ENCODE data around the gene BCAN.

BCAN gene

DNA sequence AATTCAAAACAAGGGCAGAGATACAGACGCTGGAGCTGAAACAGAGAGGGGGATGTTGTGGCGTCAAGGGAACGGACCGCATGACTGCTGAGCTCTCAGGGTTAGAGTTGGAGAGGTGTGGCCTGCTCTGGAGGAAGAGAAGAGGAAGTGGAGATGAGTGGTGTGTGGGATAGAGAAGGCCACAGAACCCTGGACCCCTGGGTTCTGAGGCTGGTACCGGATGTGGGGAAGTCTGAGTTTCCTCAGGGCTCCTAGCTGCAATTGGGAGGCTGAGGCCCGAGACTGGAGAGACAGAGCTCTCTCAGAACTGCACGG, 1.8 kb downstream of the BCAN start:
- no peak overlapping the region for H3K4me2 ChIP-seq (ENCODE audit: low read length)
- H3K9me3 ChIP-seq (ENCODE audit: control insufficient read depth, insufficient read depth, low read length) = no peaks in the 10 kb centered on the region
- H3K9me2 ChIP-seq (replicated peaks; ENCODE audit: control insufficient read depth, low read length) = no peaks in the 10 kb centered on the region
- 0 out of 2 replicates have a peak, but pooled peaks cover 2% of the 10 kb centered on the region for H4K20me1 ChIP-seq (ENCODE audit: control insufficient read depth, insufficient read depth, low read depth, low read length)
- H3K4me1 ChIP-seq (ENCODE audit: control insufficient read depth, low read length) = peaks cover 8% of the 10 kb centered on the region
- H3K36me3 ChIP-seq (ENCODE audit: control insufficient read depth, low read length) = no peaks in the 10 kb centered on the region
- H3K4me3 ChIP-seq (ENCODE audit: low read length) = no peak overlapping the region
- H3K27ac ChIP-seq (ENCODE audit: low read depth, low read length) = no peak overlapping the region
- H3F3A ChIP-seq (ENCODE audit: control insufficient read depth, insufficient read depth) = no peaks in the 10 kb centered on the region
- no peaks in the 10 kb centered on the region for H3K79me2 ChIP-seq (ENCODE audit: control insufficient read depth, low read length)
- H3K27me3 ChIP-seq (ENCODE audit: control insufficient read depth, low read length) = peaks cover 72% of the 10 kb centered on the region
- no peak for TF ChIP-seq EZH2phosphoT487 (IDR thresholded peaks at IDR 0.05; ENCODE audit: borderline replicate concordance, low read length)
- TF ChIP-seq, protein P1, sequence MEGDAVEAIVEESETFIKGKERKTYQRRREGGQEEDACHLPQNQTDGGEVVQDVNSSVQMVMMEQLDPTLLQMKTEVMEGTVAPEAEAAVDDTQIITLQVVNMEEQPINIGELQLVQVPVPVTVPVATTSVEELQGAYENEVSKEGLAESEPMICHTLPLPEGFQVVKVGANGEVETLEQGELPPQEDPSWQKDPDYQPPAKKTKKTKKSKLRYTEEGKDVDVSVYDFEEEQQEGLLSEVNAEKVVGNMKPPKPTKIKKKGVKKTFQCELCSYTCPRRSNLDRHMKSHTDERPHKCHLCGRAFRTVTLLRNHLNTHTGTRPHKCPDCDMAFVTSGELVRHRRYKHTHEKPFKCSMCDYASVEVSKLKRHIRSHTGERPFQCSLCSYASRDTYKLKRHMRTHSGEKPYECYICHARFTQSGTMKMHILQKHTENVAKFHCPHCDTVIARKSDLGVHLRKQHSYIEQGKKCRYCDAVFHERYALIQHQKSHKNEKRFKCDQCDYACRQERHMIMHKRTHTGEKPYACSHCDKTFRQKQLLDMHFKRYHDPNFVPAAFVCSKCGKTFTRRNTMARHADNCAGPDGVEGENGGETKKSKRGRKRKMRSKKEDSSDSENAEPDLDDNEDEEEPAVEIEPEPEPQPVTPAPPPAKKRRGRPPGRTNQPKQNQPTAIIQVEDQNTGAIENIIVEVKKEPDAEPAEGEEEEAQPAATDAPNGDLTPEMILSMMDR (IDR thresholded peaks at IDR 0.05; ENCODE audit: low read depth, low read length, poor library complexity, severe bottlenecking) = no peak

GRCh38 chr1:156644146-156644545, 2.2 kb downstream of the BCAN start:
- no peak for TF ChIP-seq EZH2phosphoT487 (IDR thresholded peaks at IDR 0.05; ENCODE audit: borderline replicate concordance, low read length)
- TF ChIP-seq, protein P1 (IDR thresholded peaks at IDR 0.05; ENCODE audit: low read depth, low read length, poor library complexity, severe bottlenecking) = no peak
- no peak overlapping the region for H3K4me3 ChIP-seq (ENCODE audit: low read length)

DNA sequence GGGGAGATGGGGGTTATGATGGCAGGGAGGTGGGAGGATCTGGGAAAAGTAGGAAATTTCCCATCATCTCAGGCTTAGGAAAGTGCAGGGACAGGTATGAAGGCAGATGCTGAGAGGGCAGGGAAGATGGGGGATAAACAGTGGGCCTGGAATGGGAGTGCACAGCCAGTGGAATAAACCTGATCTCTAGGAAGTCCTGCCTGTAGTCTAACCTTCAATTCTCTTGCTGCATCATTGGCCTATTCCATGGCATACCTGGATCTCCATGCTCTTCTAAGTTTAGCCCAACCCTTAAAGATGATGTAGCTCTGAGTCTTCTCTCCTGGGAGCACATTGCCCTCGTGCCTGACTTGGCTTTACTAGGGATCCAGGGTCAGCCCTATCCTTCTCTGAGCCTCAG, 2.7 kb downstream of the BCAN start:
- no peaks in the 10 kb centered on the region for H3K9me3 ChIP-seq (ENCODE audit: control insufficient read depth, insufficient read depth, low read length)
- peaks cover 8% of the 10 kb centered on the region for H3K4me1 ChIP-seq (ENCODE audit: control insufficient read depth, low read length)
- H3K27me3 ChIP-seq (ENCODE audit: control insufficient read depth, low read length) = peaks cover 72% of the 10 kb centered on the region
- TF ChIP-seq EZH2phosphoT487 (IDR thresholded peaks at IDR 0.05; ENCODE audit: borderline replicate concordance, low read length) = no peak
- TF ChIP-seq, protein P1 (IDR thresholded peaks at IDR 0.05; ENCODE audit: low read depth, low read length, poor library complexity, severe bottlenecking) = no peak
- H3K4me3 ChIP-seq (ENCODE audit: low read length) = no peak overlapping the region
- no peaks in the 10 kb centered on the region for H3K36me3 ChIP-seq (ENCODE audit: control insufficient read depth, low read length)
- H3K79me2 ChIP-seq (ENCODE audit: control insufficient read depth, low read length) = no peaks in the 10 kb centered on the region
- no peak overlapping the region for H3K27ac ChIP-seq (ENCODE audit: low read depth, low read length)
- no peaks in the 10 kb centered on the region for H3F3A ChIP-seq (ENCODE audit: control insufficient read depth, insufficient read depth)
- 0 out of 2 replicates have a peak, but pooled peaks cover 2% of the 10 kb centered on the region for H4K20me1 ChIP-seq (ENCODE audit: control insufficient read depth, insufficient read depth, low read depth, low read length)
- no peaks in the 10 kb centered on the region for H3K9me2 ChIP-seq (replicated peaks; ENCODE audit: control insufficient read depth, low read length)
- H3K4me2 ChIP-seq (ENCODE audit: low read length) = no peak overlapping the region

More at GRCh38 chr1:156644146-156644545, 2.2 kb downstream of the BCAN start:
- Histone ChIP-seq H3K27me3 (ENCODE audit: control insufficient read depth, low read length) (peaks cover 72% of the 10 kb centered on the region), H3K4me2 (ENCODE audit: low read length) (no peak overlapping the region), H3F3A (ENCODE audit: control insufficient read depth, insufficient read depth) (no peaks in the 10 kb centered on the region), H3K9me3 (ENCODE audit: control insufficient read depth, insufficient read depth, low read length) (no peaks in the 10 kb centered on the region), H3K9me2 (replicated peaks; ENCODE audit: control insufficient read depth, low read length) (no peaks in the 10 kb centered on the region), H3K27ac (ENCODE audit: low read depth, low read length) (no peak overlapping the region), H3K4me1 (ENCODE audit: control insufficient read depth, low read length) (peaks cover 8% of the 10 kb centered on the region), H4K20me1 (ENCODE audit: control insufficient read depth, insufficient read depth, low read depth, low read length) (0 out of 2 replicates have a peak, but pooled peaks cover 2% of the 10 kb centered on the region), H3K79me2 (ENCODE audit: control insufficient read depth, low read length) (no peaks in the 10 kb centered on the region), H3K36me3 (ENCODE audit: control insufficient read depth, low read length) (no peaks in the 10 kb centered on the region)
